Caki2 (cell line): Measurements from ENCODE around the gene PPIE. TPM values are rescaled to one million over a fixed set of nuclear protein-coding genes. Genes with fewer than 3 reads are reported as not detected.
"Not testable (repeated sequence)": the region's sequence is repeated elsewhere in the genome, so short reads cannot be mapped to it uniquely, and the experiment has no call there.

Experiments
- DNase-seq: peaks from one replicate; pipeline ENCODE4 v3.0.0-alpha.2; 2015; ENCODE audit warnings: low read depth
- in situ Hi-C: cut with HindIII; loops from 2 replicates; pipeline ENCODE4 v1.10.0; 2016; ENCODE audit warnings: low sequenced_read_pairs, low pct_unique_long_range_greater_than_20kb, mixed read lengths
- total RNA-seq: library from RNA; depleted of rRNA; stranded (reverse); fragments of >200 nt; shearing (Covaris generic); gene quantifications from 2 replicates; pipeline ENCODE4 v1.2.3, GENCODE V29; 2014; ENCODE audit warnings: low replicate concordance

The PPIE gene
- total RNA-seq, 1 experiment from 2014 or later = 50.3 TPM

- in situ Hi-C loops = no loop called here
- DNase-seq = no peak
Measured at GRCh38 chr1:39753132-39754025, 14.7 kb downstream of the PPIE start.

GRCh38 chr1:39754026-39754570 is 15.4 kb downstream of the PPIE start:
- in situ Hi-C loops = no loop called here
- DNase-seq = no peak

DNA sequence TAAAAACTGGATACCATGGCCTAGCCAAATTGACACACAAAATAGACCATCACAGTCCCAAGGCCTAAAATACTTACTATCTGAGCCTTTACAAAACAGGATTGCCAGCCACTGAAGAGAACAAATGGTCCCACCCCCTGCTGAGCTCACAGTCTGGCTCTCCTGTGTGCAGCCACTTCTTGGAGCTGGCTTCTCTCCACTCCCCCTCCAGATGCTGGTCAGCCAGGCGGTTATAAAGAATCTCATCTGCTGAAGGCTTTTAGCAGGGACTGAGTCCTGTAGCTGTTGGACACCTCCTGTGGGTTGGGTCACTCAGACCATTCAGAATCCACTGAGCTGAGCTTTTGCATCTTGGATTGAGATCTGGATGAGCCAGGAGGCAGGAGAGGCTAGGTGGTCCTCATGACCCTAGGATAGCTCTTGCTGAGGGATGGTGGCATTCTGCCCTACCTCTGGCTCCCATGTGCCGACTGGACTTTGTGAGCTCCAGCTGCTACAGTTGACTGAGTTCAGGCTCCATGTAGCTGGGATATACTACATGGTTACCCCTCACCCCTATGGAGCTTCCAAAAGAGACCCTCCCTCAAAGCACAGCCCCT is 16.3 kb downstream of the PPIE start:
- in situ Hi-C loops = no loop called here

DNA sequence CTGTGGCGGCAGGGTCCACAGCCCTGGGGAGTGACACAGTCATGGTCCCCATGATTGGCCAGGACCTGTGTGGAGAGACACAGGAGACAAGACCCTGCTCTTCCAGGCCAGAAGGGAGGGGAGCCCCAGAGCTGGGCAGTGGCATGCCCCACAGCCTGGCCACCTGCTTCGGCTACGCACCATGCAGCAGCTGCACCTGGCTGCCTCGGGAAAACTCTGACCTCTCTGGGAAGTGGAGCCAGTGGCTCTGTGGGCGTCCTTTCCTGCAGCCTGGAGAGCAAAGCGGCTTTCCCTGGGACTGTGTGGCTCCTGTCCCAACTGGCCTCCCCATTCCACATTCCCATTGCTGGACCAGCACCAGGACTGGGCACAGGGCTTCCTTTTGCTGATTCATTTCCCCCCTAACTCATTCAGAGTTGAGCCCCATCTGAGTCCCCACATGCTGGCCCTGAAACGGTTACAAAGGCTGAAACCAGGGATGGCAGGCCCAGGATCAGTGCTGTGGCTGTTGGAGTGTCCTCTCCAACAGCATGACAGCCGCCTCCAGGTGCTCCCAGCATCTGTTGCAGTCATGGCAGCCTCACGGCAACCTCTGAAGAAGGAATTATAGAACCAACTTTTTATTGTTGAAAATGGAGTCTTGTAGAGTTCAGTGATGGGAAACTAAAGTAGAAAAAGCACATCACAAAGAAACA is 17.4 kb downstream of the PPIE start:
- no peak for DNase-seq
- in situ Hi-C loops = no loop called here

More for the DNA sequence above, 16.3 kb downstream of the PPIE start:
- no peak for DNase-seq

DNA sequence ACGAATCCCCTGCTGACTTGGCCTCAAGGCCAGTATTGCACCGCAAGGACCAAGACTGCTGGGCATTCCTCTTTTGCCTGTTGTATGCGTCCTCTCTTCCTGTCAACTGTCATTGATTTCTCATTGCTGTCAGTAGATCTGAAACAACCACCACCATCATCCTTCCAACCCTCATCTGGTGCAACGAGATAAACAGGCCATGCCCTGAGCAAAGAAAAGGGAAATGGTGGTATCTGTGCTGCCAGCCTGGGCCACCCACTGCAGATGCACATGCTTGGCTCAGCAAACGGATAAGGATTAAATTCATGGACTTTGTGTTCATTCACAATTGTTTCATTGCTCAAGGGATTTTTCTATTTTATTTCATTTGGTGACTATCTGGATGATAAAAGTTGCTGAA is 18.8 kb downstream of the PPIE start:
- no peak for DNase-seq
- in situ Hi-C loops = no loop called here

GRCh38 chr1:39758556-39759435 is 20.1 kb downstream of the PPIE start:
- in situ Hi-C loops = no loop called here
- no peak for DNase-seq

GRCh38 chr1:39759436-39759726 is 20.7 kb downstream of the PPIE start:
- no peak for DNase-seq
- in situ Hi-C loops = no loop called here

- in situ Hi-C loops = no loop called here
- no peak for DNase-seq
Measured at GRCh38 chr1:39760074-39761008, 21.7 kb downstream of the PPIE start.

- DNase-seq = no peak
- in situ Hi-C loops = no loop called here
Measured at GRCh38 chr1:39761016-39761415, 22.3 kb downstream of the PPIE start.

GRCh38 chr1:39761557-39762260 is 23.0 kb downstream of the PPIE start:
- DNase-seq = no peak
- in situ Hi-C loops = no loop called here

GRCh38 chr1:39762550-39763540 is 24.2 kb downstream of the PPIE start:
- in situ Hi-C loops = no loop called here
- DNase-seq = no peak

DNA sequence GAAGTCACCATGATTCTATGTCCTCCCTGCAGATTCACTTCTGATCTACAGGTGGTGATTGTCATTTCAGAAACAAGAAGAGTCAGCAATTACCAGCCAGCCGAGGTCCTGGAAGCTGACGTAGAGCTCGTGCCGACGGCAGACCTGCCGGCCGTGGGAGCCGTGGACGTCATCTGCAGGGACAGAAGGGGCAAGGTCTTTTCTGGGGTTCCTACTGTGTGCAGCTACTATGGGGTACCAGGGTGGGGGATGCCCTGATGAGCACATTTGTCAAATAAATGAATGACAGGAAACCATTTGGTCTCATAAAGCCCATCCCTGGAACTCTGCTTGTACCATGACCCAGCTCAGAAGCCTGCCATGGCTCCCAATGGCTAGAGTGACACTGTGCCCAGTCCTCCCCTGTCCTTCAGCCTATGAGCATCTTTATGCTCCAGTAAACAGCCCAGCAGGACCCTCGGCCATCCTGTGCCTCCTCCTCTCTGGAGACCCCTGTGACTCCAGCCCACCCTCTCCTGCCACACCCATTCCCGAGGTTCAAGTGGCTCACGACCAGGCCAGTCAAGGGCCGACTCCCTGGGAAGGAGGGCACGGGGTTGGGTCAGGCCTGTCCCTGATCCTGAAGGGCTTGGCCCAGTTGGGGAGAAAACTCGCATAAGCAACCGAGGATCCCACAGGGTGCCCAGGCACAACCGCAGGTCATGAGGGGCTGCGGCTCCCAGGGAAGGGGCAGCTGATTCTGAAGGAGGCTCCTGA is 25.1 kb downstream of the PPIE start:
- DNase-seq, in situ Hi-C loops: not testable (repeated sequence)

GRCh38 chr1:39764512-39764911 is 25.8 kb downstream of the PPIE start:
- in situ Hi-C loops, DNase-seq: not testable (repeated sequence)

- in situ Hi-C loops, DNase-seq: not testable (repeated sequence)
Measured at GRCh38 chr1:39766466-39766865, 27.8 kb downstream of the PPIE start.

DNA sequence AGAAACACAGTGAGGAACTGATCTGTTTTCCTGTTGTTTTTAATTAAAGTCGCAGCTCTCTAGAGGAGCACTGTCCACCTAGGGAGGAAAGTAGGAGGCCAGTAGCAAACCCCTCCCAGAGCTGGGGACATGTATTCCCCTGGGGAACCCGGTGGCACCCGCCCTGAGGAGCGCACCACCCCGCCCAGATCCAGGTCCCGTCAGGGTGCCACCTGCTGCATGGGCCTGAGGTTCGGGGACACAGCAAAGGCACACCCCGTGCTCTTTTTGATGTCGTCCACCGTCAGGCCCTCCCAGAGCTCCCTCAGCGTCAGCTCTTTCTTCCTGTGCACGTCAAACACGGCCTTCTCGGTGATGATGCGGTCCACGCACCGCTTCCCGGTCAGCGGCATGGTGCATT is 30.8 kb downstream of the PPIE start:
- DNase-seq, in situ Hi-C loops: not testable (repeated sequence)
